GM12873 (cell line): Measurements from ENCODE around the gene P4HA2.

ENCODE experiments used
- TF ChIP-seq, protein P1 (sequence below): IDR thresholded peaks from 2 replicates; pipeline ENCODE4 v1.5.1; 2012; ENCODE audit warnings: low read depth, mild to moderate bottlenecking, moderate library complexity, low read length, control low read depth; ENCODE audit not compliant: insufficient read depth; ENCODE audit errors: missing control alignments

The P4HA2 gene

GRCh38 chr5:132257131-132258101 lies 29.8 kb upstream of the P4HA2 start, which contains the start of gene PDLIM4:
PDLIM4 (plus strand) TSS chr5:132257696; CDS start chr5:132257735, 39 bp downstream.
- TF ChIP-seq, protein P1, sequence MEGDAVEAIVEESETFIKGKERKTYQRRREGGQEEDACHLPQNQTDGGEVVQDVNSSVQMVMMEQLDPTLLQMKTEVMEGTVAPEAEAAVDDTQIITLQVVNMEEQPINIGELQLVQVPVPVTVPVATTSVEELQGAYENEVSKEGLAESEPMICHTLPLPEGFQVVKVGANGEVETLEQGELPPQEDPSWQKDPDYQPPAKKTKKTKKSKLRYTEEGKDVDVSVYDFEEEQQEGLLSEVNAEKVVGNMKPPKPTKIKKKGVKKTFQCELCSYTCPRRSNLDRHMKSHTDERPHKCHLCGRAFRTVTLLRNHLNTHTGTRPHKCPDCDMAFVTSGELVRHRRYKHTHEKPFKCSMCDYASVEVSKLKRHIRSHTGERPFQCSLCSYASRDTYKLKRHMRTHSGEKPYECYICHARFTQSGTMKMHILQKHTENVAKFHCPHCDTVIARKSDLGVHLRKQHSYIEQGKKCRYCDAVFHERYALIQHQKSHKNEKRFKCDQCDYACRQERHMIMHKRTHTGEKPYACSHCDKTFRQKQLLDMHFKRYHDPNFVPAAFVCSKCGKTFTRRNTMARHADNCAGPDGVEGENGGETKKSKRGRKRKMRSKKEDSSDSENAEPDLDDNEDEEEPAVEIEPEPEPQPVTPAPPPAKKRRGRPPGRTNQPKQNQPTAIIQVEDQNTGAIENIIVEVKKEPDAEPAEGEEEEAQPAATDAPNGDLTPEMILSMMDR, result no peak

GRCh38 chr5:132256783-132257130 lies 29.1 kb upstream of the P4HA2 start:
- TF ChIP-seq, protein P1, result no peak

GRCh38 chr5:132256086-132256782 lies 28.6 kb upstream of the P4HA2 start:
- TF ChIP-seq, protein P1, result no peak

DNA sequence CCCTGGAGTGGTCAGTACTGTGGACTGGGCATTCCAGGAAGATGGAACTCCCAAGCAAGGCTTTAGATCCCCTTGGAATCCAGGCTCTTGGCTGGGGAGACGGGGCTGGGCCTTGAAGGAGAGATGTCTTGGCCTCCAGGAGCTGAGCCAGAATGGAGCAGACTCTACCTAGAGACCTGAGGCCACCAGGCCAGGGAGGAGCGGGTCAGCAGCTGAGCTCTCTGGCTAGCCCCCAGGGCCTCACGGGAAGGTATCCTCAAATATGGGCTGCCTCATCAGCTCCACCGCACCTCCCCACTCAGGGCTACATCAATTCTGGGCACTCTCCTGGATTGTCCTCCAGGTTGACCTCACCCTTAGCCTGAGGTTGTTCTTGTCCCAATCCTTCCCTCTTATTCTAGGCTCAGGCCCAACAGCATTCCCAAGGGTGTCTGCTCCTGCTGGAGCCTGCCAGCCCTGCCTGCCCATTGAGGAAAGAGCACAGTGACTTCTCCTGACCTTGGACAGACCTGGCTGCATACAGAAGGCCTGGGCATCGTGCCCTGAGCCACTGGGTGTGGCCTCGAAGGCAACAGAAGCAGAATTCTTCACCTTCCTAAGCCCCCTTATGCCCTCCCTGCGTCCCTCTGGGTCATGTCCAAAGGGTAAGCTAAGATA lies 26.8 kb upstream of the P4HA2 start:
- TF ChIP-seq, protein P1, result no peak

DNA sequence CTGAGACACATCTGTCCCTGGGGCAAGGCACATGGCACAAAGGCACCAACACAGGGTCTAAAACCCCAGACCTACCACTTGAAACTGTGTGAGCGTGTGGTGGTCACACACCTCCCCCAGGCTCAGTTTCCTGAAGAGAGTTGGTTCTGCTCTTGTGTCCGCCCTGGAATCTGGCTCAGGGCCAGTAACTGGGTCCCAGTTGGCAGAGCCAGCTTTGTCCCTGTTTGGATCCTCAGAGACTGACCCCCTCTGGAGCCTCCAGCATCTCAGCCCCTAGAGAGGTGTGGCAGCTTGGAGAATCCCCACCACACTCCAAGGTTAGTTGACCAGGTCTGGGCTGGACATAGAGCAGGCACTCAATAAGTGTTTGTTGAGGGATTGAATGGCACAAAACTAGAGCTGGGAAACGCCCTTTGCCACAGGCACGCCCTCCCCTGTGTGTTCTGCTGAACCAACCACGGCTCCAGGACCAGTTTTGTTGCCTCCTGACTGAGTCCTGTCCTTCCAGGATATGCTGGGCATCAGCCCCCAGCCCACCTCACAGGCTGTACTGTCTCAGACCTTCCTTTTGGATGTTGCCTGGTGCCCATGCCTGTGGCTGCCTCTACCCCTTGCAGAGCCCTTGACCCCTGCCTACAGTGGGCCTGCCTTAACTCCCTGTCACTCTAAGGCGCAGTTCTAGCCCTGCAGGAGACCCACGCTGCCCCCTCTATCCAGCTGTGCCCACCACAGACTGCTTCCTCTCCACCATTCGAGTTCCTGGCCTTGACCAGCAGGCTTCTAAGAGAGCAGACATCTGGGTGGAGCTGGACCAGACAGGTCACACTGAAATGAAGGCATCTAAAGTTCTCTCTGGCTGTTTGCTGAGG lies 26.0 kb upstream of the P4HA2 start:
- TF ChIP-seq, protein P1, result no peak

- TF ChIP-seq, protein P1, result no peak
These were observed 25.4 kb upstream of the P4HA2 start for GRCh38 chr5:132253008-132253441.
